A673 (cell line): ENCODE data around the gene GTF3C1. TPM values are rescaled to one million over a fixed set of nuclear protein-coding genes. Genes with fewer than 3 reads are reported as not detected.

Source experiments
- BruUV-seq: library from RNA; stranded (reverse); fragments of 400-500 nt; replicated peaks from 2 replicates; lab custom pipeline; 2021; lab: Mats Ljungman, UMichigan
- CTCF ChIA-PET: fragments of 300-600 bp; sonication (Branson Sonifier 250); formaldehyde crosslinking; loops from one replicate; lab custom pipeline; 2022; ENCODE audit warnings: antibody characterized with exemption; lab: Charles Lee
- POLR2A ChIA-PET: fragments of 300-600 bp; sonication (Branson Sonifier 250); formaldehyde crosslinking; loops from one replicate; lab custom pipeline; 2022; ENCODE audit warnings: antibody characterized with exemption; ENCODE audit not compliant: low non-redundant PET; lab: Charles Lee
- DNase-seq: peaks from one replicate; pipeline ENCODE4 v3.0.0-alpha.2; 2015; ENCODE audit warnings: low spot score
- H3K27ac ChIP-seq: fragments of 200-600 bp; sonication (generic); 2 replicates; pipeline ENCODE4 v1.5.1; 2016; ENCODE audit warnings: mixed run types, low read depth, mild to moderate bottlenecking, mixed read lengths, antibody characterized with exemption, low read length; ENCODE audit not compliant: poor library complexity, severe bottlenecking
- H3K27me3 ChIP-seq: fragments of 200-600 bp; sonication (generic); replicated peaks from 2 replicates; pipeline ENCODE4 v1.6.1; 2017; ENCODE audit warnings: mixed run types, low read depth, mild to moderate bottlenecking, mixed read lengths, antibody characterized with exemption, low read length; ENCODE audit not compliant: insufficient read depth, poor library complexity
- H3K36me3 ChIP-seq: fragments of 200-600 bp; sonication (generic); 2 replicates; pipeline ENCODE4 v1.6.1; 2016; ENCODE audit warnings: mixed run types, mild to moderate bottlenecking, mixed read lengths, antibody characterized with exemption, low read length; ENCODE audit not compliant: insufficient read depth, poor library complexity, severe bottlenecking
- H3K4me1 ChIP-seq: fragments of 200-600 bp; sonication (generic); 2 replicates; pipeline ENCODE4 v1.6.1; 2017; ENCODE audit warnings: mixed run types, mild to moderate bottlenecking, mixed read lengths, antibody characterized with exemption, low read length; ENCODE audit not compliant: insufficient read depth, poor library complexity, severe bottlenecking
- H3K4me3 ChIP-seq: fragments of 200-600 bp; sonication (generic); 2 replicates; pipeline ENCODE4 v1.5.1; 2016; ENCODE audit warnings: low read depth, mixed run types, mild to moderate bottlenecking, mixed read lengths, low read length; ENCODE audit not compliant: poor library complexity, severe bottlenecking
- H3K9me3 ChIP-seq: fragments of 200-600 bp; sonication (generic); 2 replicates; pipeline ENCODE4 v1.6.1; 2016; ENCODE audit warnings: mixed run types, low read depth, mild to moderate bottlenecking, mixed read lengths, antibody characterized with exemption, low read length; ENCODE audit not compliant: poor library complexity, severe bottlenecking
- EZH2 ChIP-seq: fragments of 200-600 bp; sonication (generic); IDR thresholded peaks from 2 replicates; pipeline ENCODE4 v1.6.1; 2017; ENCODE audit warnings: borderline replicate concordance, low read depth, mild to moderate bottlenecking, mixed read lengths, antibody characterized with exemption, low read length; ENCODE audit not compliant: poor library complexity, severe bottlenecking
- intact Hi-C: fragments of 100-400 bp; cut with micrococcal nuclease; formaldehyde crosslinking; loops from one replicate; pipeline ENCODE4 v1.10.0; 2022; ENCODE audit not compliant: unreplicated experiment
- total RNA-seq: library from RNA; stranded (reverse); gene quantifications from 2 replicates; pipeline ENCODE4 v1.2.3, GENCODE V29; 2021
- TF ChIP-seq, protein P1 (sequence below): fragments of 300-800, 200-600 bp; sonication (generic); conservative IDR thresholded peaks from 2 replicates; pipeline ENCODE4 v1.5.1; 2017; ENCODE audit warnings: low read depth, mild to moderate bottlenecking, antibody characterized with exemption, low read length, moderate library complexity, mixed read lengths

The GTF3C1 gene
- total RNA-seq, 1 experiment from 2014 or later: 94.2 TPM

DNA sequence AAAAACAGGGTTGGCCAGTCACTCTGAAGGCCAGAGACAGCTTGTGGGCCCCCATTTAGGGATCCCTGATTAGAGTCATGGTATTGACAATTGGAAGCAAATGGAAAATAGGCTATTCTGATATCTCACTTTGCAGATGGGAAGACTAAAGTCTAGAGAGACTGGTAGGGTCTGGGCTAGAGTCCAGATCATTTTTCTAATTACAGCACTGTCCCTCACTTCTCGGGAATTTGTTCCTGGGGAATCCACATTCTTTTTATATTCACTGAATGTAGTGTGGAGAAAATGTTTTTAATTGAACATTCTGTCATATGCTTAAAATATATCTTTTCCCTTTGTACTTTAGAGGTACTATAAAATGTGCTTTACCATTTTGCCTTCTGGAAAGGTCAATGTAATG, 1.3 kb upstream of the GTF3C1 start:
- Histone ChIP-seq H3K36me3 (no peaks in the 10 kb centered on the region), H3K27ac (no peak overlapping the region), H3K4me3 (peak overlapping the region; percentile 83), H3K9me3 (no peaks in the 10 kb centered on the region), H3K4me1 (peaks cover 19% of the 10 kb centered on the region), H3K27me3 (no peaks in the 10 kb centered on the region)
- ChIA-PET POLR2A (no interaction called here), CTCF (no interaction called here)
- TF ChIP-seq, protein P1, sequence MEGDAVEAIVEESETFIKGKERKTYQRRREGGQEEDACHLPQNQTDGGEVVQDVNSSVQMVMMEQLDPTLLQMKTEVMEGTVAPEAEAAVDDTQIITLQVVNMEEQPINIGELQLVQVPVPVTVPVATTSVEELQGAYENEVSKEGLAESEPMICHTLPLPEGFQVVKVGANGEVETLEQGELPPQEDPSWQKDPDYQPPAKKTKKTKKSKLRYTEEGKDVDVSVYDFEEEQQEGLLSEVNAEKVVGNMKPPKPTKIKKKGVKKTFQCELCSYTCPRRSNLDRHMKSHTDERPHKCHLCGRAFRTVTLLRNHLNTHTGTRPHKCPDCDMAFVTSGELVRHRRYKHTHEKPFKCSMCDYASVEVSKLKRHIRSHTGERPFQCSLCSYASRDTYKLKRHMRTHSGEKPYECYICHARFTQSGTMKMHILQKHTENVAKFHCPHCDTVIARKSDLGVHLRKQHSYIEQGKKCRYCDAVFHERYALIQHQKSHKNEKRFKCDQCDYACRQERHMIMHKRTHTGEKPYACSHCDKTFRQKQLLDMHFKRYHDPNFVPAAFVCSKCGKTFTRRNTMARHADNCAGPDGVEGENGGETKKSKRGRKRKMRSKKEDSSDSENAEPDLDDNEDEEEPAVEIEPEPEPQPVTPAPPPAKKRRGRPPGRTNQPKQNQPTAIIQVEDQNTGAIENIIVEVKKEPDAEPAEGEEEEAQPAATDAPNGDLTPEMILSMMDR: no peak
- no peak for TF ChIP-seq EZH2
- intact Hi-C loops: no loop called here
- no peak for DNase-seq
- BruUV-seq: no TSS peak

DNA sequence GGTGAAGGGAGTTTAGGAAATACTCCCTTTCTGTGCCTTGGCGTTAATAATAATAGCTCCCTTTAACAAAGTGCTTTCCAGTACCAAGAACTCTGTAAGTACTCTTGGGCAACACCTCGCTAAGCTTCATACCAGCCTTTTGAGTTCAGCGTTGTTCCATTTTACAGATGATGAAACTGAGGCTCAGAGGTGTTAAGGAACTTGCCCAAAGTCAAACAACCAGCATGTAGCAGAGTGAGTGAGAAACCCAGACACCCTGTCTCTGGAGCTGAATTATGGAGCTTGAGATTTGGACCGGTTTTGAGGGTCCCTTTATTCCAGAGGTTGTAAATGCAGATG, 838 bp upstream of the GTF3C1 start:
- POLR2A ChIA-PET: no interaction called here
- BruUV-seq: TSS peak; percentile 89

DNA sequence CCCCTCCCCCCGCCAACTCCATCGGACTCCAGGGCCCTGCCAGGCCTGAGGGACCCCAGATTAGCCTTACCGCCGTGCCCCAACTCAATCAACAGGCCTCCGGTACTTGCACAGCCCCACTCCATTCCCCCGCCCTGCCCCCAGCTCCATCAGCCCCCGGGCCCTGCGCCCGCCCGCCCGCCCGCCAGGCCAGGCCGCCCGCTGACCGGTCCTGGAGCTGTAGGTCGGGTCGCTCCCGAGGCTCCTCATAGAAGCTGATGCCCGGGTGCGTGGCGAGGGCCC, 308 bp downstream of the GTF3C1 start:
- DNase-seq: no peak
- Histone ChIP-seq H3K27me3 (no peaks in the 10 kb centered on the region), H3K9me3 (no peaks in the 10 kb centered on the region), H3K4me3 (peak overlapping the region; percentile 83), H3K36me3 (peaks cover 5% of the 10 kb centered on the region), H3K4me1 (peaks cover 19% of the 10 kb centered on the region), H3K27ac (peak overlapping the region; percentile 54)
- intact Hi-C loops: no loop called here
- POLR2A ChIA-PET: no interaction called here
- BruUV-seq: no TSS peak
- no peak for TF ChIP-seq EZH2
- TF ChIP-seq, protein P1: no peak
- CTCF ChIA-PET: interaction anchor here (0.6 kb wide), 1 partner anchor 423 kb away, joined by 7 read pairs; no protein-coding TSS in a partner anchor

More for the DNA sequence above, 838 bp upstream of the GTF3C1 start:
- peaks cover 19% of the 10 kb centered on the region for H3K4me1 ChIP-seq
- H3K36me3 ChIP-seq: peaks cover under 1% of the 10 kb centered on the region
- peak overlapping the region; percentile 83 for H3K4me3 ChIP-seq
- H3K9me3 ChIP-seq: no peaks in the 10 kb centered on the region
- CTCF ChIA-PET: no interaction called here
- H3K27ac ChIP-seq: peak overlapping the region; percentile 68
- no peaks in the 10 kb centered on the region for H3K27me3 ChIP-seq
- TF ChIP-seq EZH2: no peak
- TF ChIP-seq, protein P1: no peak
- intact Hi-C loops: no loop called here
- no peak for DNase-seq
